Suprapubic skin (tissue), 4 donors: Measurements from ENCODE around the gene USF1.

Source experiments
- EP300 ChIP-seq: sonication (generic); formaldehyde crosslinking; IDR thresholded peaks from one replicate; pipeline ENCODE4 v1.6.1; 2017; ENCODE audit warnings: antibody characterized with exemption
- POLR2A ChIP-seq, 2 donors: fragments of 450-650 bp; IDR thresholded peaks; one replicate each; pipeline ENCODE4 v1.6.1; 2017; ENCODE audit warnings: antibody characterized with exemption in 2 of 2, mild to moderate bottlenecking in 2 of 2, moderate library complexity in 2 of 2
- POLR2AphosphoS5 ChIP-seq, 3 donors: sonication (generic); formaldehyde crosslinking; IDR thresholded peaks; one replicate each; pipeline ENCODE4 v1.6.1; 2017; ENCODE audit warnings: antibody characterized with exemption in 3 of 3
- TF ChIP-seq, protein P1 (sequence below), 2 donors: fragments of 200-600 bp in 1 of 2; fragments of 450-650 bp in 1 of 2; sonication (generic) in 1 of 2; IDR thresholded peaks; one replicate each; pipeline ENCODE4 v1.5.1; 2016 to 2019; ENCODE audit warnings: antibody characterized with exemption in 2 of 2, mild to moderate bottlenecking in 1 of 2, moderate library complexity in 1 of 2

DNA sequence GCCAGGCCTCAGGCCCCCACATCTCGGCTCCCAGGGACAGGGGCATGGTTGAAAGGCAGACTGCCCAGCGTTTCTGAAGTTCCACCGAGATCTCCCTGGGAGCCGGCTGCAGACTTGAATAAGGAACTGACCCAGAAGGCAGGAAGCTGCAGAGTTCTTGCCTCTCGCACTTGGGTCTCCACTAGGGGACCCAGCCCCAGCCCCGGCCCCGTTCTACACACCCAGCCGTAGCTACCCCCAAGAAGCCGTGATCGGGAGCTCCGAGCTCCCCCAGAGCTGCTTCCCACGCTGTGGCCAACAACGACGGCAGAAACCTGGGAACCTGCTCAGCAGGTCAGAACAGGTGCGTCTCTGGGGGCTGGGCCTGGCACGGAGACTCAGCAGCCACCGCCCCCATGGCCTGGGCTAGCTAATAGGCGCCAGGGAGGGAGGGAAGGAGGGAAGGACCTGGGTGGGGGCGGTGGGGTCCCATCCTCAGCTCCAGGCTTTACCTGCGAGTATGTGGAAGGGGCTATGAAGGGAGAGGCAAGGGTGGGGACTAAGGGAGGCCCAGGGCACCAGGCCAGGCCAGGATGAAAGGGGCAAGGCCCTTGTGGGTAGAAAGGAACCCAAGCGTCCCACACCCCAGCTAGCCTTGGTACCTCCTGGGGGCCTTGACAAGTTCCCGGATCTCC, 43.6 kb upstream of the USF1 start, which contains the start of gene NECTIN4:
- TF ChIP-seq, protein P1, sequence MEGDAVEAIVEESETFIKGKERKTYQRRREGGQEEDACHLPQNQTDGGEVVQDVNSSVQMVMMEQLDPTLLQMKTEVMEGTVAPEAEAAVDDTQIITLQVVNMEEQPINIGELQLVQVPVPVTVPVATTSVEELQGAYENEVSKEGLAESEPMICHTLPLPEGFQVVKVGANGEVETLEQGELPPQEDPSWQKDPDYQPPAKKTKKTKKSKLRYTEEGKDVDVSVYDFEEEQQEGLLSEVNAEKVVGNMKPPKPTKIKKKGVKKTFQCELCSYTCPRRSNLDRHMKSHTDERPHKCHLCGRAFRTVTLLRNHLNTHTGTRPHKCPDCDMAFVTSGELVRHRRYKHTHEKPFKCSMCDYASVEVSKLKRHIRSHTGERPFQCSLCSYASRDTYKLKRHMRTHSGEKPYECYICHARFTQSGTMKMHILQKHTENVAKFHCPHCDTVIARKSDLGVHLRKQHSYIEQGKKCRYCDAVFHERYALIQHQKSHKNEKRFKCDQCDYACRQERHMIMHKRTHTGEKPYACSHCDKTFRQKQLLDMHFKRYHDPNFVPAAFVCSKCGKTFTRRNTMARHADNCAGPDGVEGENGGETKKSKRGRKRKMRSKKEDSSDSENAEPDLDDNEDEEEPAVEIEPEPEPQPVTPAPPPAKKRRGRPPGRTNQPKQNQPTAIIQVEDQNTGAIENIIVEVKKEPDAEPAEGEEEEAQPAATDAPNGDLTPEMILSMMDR (IDR thresholded peaks at IDR 0.05), result no peak
- TF ChIP-seq POLR2A (IDR thresholded peaks at IDR 0.05) (peak in 1 of 2 donors; percentile 24), POLR2AphosphoS5 (IDR thresholded peaks at IDR 0.05) (peak in 2 of 3 donors; percentile 29 to 75), EP300 (no peak)
